ENCODE data around the gene ABCG4.

GRCh38 chr11:119173453-119173852 is 24.6 kb downstream of the ABCG4 start:
- TF ChIP-seq, protein P1, sequence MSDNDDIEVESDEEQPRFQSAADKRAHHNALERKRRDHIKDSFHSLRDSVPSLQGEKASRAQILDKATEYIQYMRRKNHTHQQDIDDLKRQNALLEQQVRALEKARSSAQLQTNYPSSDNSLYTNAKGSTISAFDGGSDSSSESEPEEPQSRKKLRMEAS (IDR thresholded peaks at IDR 0.05): no peak
- TF ChIP-seq CTCF (IDR thresholded peaks at IDR 0.05 in 2 of 3, conservative IDR thresholded peaks at IDR 0.05 in 1 of 3; ENCODE audit: borderline replicate concordance in 1 of 3, insufficient read depth in 1 of 3, low read depth in 2 of 3, low read length in 2 of 3) (no peak), POLR2A (IDR thresholded peaks at IDR 0.05; ENCODE audit: borderline replicate concordance, extremely low read depth, insufficient read depth, insufficient read length) (no peak), TCF7L2 (IDR thresholded peaks at IDR 0.05; ENCODE audit: borderline replicate concordance, extremely low read depth, insufficient read depth, insufficient read length) (no peak), CEBPB (IDR thresholded peaks at IDR 0.05; ENCODE audit: low read depth) (no peak), POLR2AphosphoS5 (IDR thresholded peaks at IDR 0.05; ENCODE audit: low read depth, low read length) (no peak), EZH2 (IDR thresholded peaks at IDR 0.05) (no peak)
